ENCODE measurements around the gene CHRDL2.

DNA sequence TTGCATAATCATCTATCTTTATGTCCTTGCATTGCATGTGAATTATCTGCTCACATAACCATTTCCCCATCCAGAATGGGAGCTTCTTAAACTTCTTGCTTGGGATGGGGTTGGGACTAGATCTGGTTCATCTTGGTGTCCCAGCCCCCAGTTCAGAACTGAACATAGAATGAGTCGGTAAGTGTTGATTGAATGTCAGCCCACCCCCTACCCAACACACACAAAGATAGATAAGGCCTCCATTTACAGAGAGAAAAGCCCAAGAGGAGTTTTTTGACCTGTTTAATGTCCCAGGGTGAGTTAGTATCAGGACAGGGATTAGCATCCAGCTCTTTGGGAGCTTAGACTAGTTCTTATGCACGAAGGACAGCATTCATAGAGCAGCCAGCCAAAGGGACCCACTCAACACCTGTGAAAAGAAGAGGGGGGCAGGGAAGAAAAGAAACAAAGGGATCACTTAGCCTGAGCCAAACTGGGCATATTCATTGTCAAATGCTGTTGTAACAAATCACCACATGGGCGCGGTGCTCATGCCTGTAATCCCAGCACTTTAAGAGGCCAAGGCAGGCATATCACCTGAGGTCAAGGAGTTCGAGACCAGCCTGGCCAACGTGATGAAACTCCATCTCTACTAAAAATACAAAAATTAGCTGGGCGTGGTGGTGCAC lies 57.4 kb downstream of the CHRDL2 start:
- TF ChIP-seq CTCF (IDR thresholded peaks at IDR 0.05) (no peak), POLR2AphosphoS5 (IDR thresholded peaks at IDR 0.05) (no peak)
